GM19351 (cell line): ENCODE results near the gene KLF3.

Experiments
- ATAC-seq: cut with Tn5 transposase; IDR thresholded peaks from one replicate; pipeline ENCODE4 v1.9.1; 2021; ENCODE audit warnings: mild to moderate bottlenecking, moderate library complexity; ENCODE audit not compliant: unreplicated experiment

The KLF3 gene

GRCh38 chr4:38735870-38736269 is 71.9 kb downstream of the KLF3 start:
- ATAC-seq = no peak

- ATAC-seq = no peak
These were observed 75.2 kb downstream of the KLF3 start for GRCh38 chr4:38738940-38739803.

GRCh38 chr4:38740303-38740702 is 76.3 kb downstream of the KLF3 start:
- no peak for ATAC-seq

GRCh38 chr4:38743866-38744265 is 79.9 kb downstream of the KLF3 start:
- no peak for ATAC-seq

GRCh38 chr4:38745881-38746280 is 81.9 kb downstream of the KLF3 start:
- no peak for ATAC-seq

- no peak for ATAC-seq
These were observed 83.6 kb downstream of the KLF3 start for GRCh38 chr4:38747629-38748028.

- ATAC-seq = no peak
These were observed 85.3 kb downstream of the KLF3 start for GRCh38 chr4:38749336-38749735.
